Dermis blood vessel endothelial cell (primary cell): ENCODE data around the gene RMRP. TPM values are rescaled to one million over a fixed set of nuclear protein-coding genes. Genes with fewer than 3 reads are reported as not detected.

Source experiments
- DNase-seq: peaks from one replicate; pipeline ENCODE4 v3.0.0; 2010
- total RNA-seq: library from RNA; depleted of rRNA; stranded (reverse); fragments of >200 nt; gene quantifications from 2 replicates; pipeline ENCODE4 v1.2.3, GENCODE V29; 2014

The RMRP gene
- 9,128 and 10,291 TPM in 2 replicates for total RNA-seq

DNA sequence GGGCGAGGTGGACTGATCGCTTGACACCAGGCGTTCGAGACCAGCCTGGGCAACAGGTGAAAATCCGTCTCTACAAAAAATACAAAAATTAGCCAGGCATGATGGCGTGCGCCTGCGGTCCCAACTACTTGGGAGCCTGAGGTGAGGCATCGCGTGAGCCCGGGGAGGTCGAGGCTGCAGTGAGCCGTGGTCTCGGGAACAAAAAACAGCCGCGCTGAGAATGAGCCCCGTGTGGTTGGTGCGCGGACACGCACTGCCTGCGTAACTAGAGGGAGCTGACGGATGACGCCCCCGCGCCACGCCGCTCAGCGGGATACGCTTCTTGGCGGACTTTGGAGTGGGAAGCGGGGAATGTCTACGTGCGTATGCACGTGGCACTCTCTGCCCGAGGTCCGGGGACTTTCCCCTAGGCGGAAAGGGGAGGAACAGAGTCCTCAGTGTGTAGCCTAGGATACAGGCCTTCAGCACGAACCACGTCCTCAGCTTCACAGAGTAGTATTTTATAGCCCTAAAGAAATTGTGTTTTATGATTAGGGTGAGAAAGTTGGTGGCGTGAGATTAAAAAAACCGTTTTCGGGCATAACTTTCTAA, at the start of gene RMRP:
Gene RMRP, minus strand, starts transcription at position 474 of the 591 bp plus-strand sequence.
- peak; percentile 99 for DNase-seq

DNA sequence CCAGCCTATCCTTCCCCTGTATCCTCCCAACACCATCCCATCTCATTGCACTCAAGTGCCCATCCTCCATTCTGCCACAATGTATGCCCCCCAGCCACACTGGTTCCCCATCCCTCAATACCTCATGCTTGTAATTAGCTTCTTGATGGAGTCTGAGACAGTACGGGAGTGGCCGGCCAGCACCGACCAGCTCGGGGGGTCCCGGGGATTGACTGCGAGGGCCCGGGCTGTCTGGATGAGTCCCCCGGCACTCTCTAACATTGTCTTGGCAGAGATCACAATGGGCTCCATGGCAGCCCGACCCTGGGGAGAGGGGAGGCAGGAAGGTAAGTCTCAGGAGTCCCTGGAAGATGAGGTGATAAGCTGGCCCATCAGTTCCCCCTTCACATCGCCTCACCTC, 49.1 kb upstream of the RMRP start:
- DNase-seq = no peak

DNA sequence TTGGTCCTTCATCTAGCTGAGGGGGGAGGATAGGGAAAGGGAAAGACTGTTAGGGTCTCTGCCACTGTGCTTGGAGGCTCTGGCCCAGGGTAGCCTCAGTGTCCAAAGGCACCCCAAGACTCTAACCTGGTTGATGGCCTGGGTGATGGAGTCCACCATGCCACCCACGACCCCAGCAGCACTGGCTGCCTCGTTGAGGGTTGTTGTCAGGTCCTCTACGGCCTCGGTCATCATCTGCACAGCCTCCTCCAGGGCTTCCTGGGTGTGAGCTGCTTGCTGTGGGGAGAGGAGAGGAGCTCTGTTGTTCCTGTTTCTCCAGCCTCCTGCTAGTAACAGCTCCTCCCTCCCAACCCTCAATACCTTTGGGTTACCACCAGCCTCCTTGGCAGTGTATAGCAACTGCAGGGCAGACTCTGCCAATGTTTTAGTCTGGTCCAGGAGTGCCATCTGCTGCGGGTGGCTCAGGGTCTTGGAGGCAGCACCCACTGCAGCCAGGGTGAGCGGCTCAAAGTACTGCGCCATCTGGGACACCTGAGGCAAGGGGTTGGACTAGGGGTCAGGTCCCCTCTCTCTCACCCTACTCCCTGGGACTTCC, 48.1 kb upstream of the RMRP start:
- no peak for DNase-seq

DNA sequence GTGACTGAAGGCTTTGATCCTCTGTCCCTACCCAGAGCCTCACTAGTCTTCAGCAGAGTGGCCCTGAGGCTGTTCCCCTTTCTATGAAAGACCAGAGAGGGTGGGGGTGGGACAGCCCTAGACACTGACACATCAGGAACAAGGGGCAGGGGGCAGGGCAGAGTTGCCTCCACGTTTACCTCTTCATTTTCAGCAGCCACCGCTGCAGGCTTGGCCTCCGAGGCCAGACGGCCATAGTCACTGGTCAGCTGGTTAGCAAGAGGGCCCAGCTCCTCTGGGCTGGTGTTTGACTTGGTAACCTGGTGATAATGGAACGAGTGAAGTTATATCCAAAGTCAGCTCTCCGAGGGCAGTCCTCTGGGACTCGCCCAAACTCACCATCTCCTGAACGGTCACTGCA, 47.6 kb upstream of the RMRP start:
- no peak for DNase-seq

DNA sequence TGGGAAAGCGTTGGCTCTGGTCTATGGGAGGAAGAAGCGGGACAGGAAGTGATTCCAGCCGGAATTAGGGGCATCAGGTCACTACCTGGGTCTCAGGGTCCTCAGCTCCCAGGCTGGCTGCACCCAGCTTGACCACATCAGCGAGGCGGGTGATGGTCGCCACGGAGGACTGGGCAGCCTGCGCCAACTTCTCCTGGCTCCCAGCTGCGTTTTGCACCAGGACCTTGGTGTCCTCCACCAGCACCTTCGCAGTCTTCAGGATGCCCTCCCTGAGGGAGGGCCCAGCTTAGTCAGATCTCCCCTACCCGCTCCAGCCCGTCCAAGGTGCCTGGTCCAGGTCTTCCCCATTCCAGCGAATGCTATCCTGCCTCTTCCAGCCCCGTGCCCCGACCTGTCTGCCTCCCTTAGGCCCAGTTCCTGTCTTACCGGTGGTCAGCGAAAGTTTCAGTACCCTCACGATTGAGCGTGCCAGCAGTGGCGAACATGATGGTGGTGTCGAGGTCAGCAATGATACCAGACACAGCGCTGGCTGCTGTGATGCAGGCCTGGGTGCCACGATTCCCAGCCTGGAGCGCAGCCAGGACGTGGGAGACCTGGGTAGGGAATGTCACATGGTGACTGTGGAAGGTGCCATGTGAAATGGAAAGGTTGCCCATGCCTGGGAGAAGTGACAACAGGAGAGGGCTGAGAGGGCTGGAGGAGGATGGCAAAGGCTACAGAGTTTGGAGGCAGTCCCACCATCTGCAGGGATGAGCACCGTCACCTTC, 46.3 kb upstream of the RMRP start:
- no peak for DNase-seq

DNA sequence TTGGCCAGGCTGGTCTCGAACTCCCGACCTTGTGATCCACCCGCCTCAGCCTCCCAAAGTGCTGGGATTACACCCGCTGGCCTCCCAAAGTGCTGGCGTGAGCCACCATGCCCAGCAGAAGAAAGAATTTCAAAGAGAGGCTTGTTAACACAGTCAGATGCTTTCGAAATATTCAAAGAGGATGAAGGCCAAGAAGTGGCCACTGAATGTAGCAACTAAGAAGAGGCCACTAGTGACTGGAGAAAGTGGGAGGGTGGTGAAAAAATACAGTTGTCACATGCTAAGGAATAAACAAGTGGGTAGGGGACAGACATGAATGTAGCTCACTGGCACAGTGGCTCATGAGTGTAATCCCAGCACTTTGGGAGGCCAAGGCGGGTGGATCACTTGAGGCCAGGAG, 44.9 kb upstream of the RMRP start:
- DNase-seq = no peak

DNA sequence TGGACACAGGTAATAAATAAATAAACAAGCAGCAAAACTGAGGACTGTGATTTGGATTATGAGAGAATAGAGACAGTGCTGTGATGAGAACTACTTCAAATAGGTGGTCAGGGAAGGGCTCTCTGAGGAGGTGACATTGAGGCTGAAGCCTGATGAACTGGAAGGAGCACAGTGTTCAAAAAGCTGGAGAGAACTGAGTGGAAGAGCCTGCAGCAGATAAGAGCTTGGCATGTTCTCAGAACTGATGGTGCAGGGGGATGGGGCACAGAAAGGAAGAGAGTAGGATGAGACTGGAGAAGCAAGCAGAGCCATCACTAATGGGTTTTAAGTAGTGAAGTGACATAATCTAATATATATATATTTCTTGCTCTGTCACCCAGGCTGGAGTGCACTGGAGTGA, 43.1 kb upstream of the RMRP start:
- no peak for DNase-seq

DNA sequence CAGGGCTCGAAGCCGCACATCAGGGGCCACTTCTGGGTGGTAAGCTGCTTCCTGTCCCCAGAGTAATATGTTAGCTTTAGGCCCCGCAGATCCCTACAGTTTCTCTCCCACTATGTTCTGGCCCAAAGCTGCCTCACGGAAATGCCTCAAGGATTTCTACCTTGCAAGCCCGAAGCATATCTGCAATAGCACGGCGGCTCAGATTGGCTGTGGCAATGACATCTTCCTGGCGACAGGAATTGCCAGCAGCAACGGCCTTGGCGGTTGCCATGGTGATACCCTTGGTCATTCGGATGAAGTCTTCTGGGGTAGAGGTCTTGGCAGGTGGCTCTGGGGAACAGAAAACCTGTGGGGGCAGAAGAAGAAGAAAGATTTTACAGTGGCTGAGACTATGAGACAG, 42.2 kb upstream of the RMRP start:
- no peak for DNase-seq

DNA sequence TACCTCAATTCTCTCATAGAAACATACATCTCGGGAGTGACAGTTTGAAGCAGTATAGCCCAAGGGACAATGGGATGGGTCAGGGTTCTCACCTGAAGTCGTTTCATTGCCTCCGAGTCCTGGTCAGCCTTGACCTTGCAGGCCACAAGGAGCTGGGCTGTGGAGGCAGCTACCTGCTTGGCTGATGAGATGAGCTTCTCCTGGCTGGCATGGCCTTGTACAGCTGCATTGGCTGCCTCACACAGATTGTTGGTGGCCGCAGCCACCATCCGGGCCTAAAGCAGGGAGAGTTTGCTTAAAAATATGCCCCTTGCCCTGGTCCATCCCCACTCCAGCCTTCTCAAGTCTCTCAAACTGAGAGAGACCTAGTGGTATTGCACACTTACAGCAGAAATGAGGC, 40.4 kb upstream of the RMRP start:
- DNase-seq = no peak

DNA sequence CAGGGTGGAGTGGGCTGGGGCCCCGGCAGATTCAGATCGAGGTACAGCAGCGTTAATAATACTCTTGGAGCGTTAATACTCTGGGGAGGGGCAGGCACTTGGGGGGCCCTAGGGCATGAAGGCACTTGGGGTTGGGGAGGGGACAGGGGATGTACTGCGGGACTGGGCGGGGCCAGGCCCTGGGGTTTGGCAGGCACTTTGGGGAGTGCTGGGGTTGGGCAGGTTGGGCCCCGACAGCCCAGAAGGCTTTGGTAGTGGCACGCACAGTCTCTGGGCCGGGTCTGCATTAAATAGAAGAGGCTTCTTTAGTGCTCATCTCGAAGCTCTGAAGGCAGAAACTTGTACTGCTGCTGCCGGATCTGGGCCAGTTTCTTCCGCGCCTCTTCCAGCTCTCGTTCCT, 39.7 kb upstream of the RMRP start:
- no peak for DNase-seq

DNA sequence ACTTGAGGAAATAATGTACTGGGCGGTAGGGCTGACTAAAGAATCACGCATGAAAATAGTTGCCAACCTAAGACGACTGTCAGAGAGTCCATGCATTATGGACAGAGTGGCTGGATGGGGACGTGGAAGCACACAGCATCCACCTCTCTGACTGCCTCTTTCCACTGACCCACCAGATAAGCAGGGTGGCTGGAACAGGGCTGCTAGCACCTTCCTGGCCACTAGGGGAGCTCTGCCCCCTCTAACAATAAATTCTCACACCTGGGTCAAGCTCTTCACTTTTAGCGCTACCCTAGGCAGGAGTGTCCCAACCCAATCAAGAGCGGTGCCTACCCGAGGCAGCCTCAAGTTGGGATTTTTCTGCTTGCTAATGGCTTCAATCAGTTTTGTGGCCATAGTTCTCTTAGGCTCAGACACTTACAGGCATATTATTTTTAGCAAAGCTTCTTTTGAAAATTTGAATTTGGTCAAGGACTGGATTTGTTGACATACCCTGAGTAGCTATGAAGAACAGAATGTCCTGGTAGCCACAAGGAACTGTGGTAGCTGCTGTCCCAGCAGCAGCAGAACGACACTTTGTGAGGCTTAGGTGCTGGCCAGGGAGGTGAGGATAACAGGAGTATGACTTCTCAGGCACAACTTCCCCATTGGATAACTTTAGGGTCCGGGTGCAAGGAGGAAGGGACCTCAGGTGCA, 38.8 kb upstream of the RMRP start:
- DNase-seq = peak; percentile 74

DNA sequence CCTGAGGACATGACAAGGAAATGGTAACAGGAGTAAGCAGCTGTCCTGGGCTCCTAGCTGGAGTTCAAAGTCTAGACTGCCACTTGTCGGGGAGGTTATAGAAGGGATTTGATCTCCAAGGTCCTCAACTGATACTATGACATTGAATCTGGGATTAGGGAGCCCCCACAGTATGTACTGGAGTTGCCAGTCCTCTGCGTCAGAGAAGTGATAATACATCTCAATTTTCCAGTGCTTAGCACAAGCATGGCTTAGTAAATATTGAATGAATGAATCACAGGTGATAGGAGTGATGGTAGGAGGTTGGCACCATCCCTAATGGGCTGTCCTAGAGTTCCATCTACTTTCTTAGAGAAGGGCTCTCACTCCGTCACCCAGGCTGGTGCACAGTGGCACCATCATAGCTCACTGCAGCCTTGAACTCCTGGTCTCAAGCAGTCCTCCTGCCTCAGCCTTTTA, 38.2 kb upstream of the RMRP start:
- DNase-seq = no peak

DNA sequence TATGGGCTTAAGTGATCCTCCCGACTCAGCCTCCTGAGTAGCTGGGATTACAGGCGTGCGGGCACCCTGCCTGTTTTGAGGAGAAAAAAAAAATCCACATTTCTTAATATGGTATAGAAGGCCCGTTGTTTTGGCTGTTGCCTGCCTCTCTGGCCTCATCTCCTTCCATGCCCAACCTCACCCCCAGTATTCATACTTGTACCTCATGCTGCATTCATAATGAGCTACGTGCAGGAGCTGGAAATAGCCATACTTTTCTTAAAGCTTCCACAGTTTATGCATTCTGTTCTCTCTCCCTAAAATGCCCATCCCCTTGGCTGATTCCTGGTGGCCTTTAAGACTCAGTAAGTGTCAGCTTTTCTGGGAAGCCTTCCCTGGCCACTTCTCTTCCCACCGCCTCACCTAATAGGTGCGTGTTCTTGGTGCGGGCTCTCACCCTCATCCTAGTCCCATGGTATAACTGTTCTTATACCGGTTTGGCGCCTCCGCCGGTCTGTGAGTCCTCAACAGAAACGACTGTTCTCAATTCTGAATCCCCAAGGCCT, 34.0 kb upstream of the RMRP start:
- DNase-seq = no peak

DNA sequence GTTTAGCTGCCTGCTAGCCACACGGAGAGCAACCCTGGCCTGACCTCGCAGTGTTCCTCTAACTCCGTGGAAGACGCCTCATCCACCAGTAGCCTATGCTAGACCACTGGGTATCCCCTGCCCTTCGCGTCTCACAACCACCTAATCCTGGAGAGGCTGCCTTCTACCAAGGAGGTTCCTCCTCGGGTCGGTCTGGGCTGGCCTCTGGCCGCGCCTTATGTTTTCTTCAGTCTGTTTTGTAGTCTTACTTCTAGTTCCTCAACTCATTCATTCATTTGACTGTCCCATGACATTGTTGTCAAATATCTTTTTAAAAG, 33.5 kb upstream of the RMRP start:
- no peak for DNase-seq

DNA sequence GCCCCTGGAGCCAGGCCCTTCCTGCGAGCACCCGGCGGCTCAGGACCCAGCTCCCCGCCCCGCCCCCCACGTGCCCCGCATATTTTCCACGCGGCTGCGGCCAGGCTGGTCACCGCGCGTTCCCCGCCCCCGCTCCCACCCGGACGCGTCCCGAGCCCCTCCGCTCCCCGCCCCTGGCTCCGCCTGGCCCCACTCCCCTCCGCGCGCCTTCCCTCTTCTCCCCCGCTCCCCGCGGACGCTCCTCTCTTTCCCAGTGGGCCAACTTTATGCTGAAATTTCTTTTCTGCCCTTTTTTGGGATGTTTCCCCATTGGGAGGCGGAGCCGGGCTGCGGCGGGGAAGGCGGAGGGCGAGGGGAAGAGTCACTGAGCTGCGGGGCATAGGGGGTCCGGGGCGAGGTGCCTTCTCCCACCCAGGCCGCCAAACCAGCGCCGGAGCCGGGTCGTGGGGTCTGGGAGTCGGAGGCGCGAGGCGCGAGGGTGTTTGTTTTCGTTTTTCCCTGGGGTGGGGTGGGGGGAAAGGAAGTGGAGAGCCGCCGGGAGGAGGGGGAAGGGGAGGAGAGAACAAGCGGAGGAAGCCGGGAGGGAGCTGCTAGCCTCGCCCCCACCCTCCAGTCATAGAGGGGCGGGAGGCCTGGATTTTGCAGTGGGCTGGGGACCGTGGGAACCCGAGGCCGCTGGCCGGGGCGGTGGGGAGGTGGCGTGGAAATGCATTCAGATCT, 33.0 kb upstream of the RMRP start:
- peak; percentile 73 for DNase-seq

DNA sequence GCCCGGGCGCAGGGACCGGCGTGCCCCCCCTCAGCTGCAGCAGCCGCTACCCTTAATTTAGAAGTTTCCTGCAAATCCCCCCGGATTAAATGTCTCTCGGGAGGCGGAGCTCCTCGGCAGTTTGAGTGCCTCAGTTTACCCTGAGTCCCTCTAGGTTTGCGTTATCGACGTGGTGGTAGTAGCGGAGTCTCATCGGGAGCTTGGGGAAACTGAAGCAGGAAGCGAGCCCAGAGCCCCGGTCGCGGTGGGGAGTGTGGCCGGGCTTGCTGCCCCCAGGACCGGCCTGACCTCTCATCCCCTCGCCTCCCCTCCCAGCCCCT, 32.4 kb upstream of the RMRP start:
- no peak for DNase-seq

DNA sequence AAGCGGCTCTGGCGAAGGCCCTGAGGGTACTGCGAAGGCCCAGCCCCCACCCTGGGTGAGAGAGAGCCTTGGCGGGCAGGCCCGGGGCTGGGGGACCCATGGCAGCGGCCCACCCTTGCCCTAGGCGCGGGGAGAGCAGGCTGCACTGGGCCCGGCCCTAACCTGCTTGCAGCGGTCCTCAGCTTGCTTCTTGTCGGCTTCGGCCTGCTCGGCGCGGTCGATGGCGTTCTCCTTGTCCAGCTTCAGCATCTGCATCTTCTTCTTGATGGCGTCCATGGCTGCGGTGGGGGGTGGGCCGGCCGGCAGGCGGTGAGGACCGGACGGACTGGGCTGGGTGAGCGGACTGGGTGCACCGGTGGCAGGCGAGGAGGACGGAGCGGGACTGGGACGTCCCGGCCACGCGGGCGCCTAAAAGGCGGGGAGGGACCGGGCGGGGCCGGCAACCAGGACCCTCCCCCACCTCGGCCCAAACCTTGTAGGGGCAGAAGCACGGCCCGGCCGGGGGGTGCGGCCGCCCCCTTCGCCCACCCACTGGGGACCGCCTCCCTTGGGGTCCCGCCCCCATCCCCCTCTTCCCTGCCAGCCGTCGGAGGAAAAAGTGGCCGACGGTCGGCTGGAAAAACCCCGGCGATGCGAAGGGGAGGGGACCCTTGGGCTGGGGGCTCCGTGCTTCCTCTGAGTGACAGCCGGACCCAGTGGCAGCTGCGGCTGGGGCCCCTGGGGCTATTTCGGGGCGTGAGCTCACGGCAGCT, 31.9 kb upstream of the RMRP start, which contains the start of gene TPM2:
Gene TPM2, minus strand, starts transcription at position 384 of the 752 bp plus-strand sequence. Its CDS starts 108 bp downstream, at position 276.
- DNase-seq = no peak

DNA sequence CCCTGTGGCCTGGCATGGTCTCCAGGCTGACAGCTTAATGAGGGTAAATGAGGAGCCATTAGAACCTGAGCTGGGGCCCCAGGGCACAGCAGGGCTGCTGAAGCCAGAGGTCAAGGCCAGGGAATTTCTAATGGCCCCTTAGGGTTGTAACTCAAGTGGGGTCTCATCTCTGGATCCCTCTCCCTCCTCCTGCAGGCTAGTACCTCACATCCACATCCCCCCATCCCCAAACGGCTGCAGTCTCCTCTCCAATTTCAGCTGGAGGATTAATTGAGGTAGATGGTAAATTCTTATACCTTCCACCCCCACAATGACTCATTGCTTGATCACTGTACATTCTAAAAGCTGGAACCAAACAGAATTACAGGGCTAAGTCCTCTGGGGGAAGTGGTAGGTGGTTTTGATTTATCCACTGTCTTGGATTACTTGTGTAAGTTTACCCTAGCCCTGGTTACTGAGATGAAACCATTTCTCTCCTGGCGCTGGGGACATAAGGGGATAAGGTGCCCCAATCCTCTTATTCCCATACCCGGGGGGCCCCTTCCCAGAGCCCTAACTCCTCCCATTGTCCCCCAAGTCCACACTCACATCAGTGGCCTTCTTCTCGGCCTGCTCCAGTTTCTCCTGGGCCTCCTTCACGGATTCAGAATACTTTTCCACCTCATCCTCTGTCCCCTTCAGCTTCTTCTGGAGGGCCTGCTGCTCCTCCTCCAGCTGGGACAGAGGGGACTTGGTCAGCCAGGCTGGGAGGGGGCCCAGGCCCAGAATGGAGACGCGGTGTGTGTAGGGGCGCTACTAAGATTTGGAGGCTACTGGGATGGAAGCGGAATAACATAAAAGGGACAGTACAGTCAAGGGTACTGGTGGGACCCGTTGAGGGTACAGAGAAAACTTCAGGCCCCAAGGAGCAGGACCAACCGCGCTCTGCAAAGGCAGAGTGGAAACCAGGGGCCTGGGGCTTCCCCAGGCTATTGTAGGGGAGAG, 31.0 kb upstream of the RMRP start:
- DNase-seq = peak; percentile 59

DNA sequence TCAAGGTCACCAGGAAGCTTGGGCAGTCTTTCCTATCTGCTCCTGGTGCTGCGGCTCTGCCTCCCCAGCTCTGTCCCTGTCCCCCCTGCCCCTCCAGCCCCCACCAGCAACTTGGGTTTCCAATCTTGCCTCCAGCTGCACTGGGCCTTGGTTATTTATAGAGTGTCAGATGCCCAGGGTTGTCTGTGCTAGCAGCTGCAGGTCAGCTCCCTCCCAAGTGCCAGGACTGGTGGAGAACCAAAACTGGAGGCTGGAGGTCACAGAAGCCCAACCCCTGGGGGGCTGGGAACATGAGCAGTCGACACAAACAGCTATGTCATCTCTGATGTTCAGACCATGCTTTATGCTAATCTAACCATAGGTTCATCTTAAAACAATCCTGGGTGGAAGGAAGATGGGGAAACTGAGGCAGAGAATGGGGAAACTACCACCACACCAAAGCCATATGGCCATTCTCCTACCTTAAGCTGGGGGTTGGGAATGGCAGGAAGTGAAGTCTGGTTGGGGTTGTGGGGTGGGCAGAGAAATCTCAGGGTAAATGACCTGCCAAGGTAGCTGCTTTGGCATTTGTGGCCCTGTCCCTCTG, 30.2 kb upstream of the RMRP start:
- DNase-seq = no peak

DNA sequence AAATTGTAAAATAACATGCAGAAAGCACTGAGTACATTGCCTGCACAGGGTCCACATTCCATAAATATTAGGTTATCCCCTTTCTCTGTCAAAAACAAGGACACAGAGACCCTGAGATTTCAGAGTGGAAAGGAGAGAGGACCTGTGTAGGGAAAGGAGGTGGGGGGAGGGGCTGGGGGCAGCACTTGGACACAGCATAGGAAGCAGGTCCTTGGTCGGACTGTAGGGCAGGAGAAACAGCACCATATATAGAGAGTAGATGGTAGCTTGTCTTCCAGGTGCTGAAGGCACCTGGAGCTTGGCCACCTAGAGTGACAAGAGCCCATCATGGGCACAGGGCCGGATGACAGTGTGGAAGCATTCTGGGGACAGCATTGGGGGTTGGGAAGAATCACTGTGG, 29.5 kb upstream of the RMRP start:
- no peak for DNase-seq
